Measurements from ENCODE around the gene MACROH2A2. TPM values are rescaled to one million over a fixed set of nuclear protein-coding genes. Genes with fewer than 3 reads are reported as not detected.
A peak's percentile ranks its signal among the peaks of the same experiment; 100 is the strongest.

Gene MACROH2A2
- total and polyA plus RNA-seq, 4 experiments from 2014 or later: 4.6 to 5.6 (median 5.1) TPM

- peaks cover 11 to 15% of the 10 kb centered on the region in 2 donors for H3K36me3 Mint-ChIP-seq
- H3K9me3 Mint-ChIP-seq: no peaks in the 10 kb centered on the region
- H3K9me3 ChIP-seq (ENCODE audit: control insufficient read depth in 1 of 2, low read length in 2 of 2): no peaks in the 10 kb centered on the region
- CTCF ChIA-PET (ENCODE audit: partially characterized antibody): interaction anchor here (0.7 to 2.1 kb wide), 3 partner anchors 9 to 19 kb away, joined by 3 to 9 read pairs (median 4); partner anchors contain the start of gene TYSND1
- H3K4me3 ChIP-seq (ENCODE audit: low read length in 2 of 2): no peak overlapping the region
- H3K4me1 Mint-ChIP-seq: peaks cover 7 to 23% (median 14%) of the 10 kb centered on the region in 4 donors
- no peaks in the 10 kb centered on the region for H3K27me3 ChIP-seq (ENCODE audit: insufficient read depth, low read length)
- POLR2A ChIA-PET (ENCODE audit: partially characterized antibody): interaction anchor here (0.7 to 2.2 kb wide), 2 partner anchors 9 to 33 kb away, joined by 3 to 10 read pairs; partner anchors contain the start of genes SAR1A and TYSND1
- no peaks in the 10 kb centered on the region for H3K27me3 Mint-ChIP-seq
- H3K27ac ChIP-seq (ENCODE audit: low read depth, low read length): no peak overlapping the region
- intact Hi-C loops (cut with micrococcal nuclease): no loop called here
- H3K36me3 ChIP-seq (ENCODE audit: insufficient read depth, low read length): peaks cover 7% of the 10 kb centered on the region
- H3K4me3 Mint-ChIP-seq: no peak overlapping the region
- H3K4me1 ChIP-seq (ENCODE audit: insufficient read depth, low read length): peaks cover 4% of the 10 kb centered on the region
- H3K27ac Mint-ChIP-seq: peak overlapping the region in 1 of 7 donors; percentile 69
- DNase-seq: no peak
Observed at GRCh38 chr10:70137135-70137534, 84.5 kb downstream of the MACROH2A2 start.

GRCh38 chr10:70137927-70138883, 85.6 kb downstream of the MACROH2A2 start:
- peaks cover 8 to 23% (median 16%) of the 10 kb centered on the region in 4 donors for H3K4me1 Mint-ChIP-seq
- no peaks in the 10 kb centered on the region for H3K27me3 Mint-ChIP-seq
- Histone ChIP-seq H3K4me1 (ENCODE audit: insufficient read depth, low read length) (peaks cover 3% of the 10 kb centered on the region), H3K27ac (ENCODE audit: low read depth, low read length) (no peak overlapping the region), H3K27me3 (ENCODE audit: insufficient read depth, low read length) (no peaks in the 10 kb centered on the region), H3K4me3 (ENCODE audit: low read length in 2 of 2) (no peak overlapping the region), H3K9me3 (ENCODE audit: control insufficient read depth in 1 of 2, low read length in 2 of 2) (no peaks in the 10 kb centered on the region), H3K36me3 (ENCODE audit: insufficient read depth, low read length) (peaks cover 7% of the 10 kb centered on the region)
- intact Hi-C loops (cut with micrococcal nuclease): no loop called here
- ChIA-PET POLR2A (ENCODE audit: partially characterized antibody) (no interaction called here), CTCF (ENCODE audit: partially characterized antibody) (interaction anchor here (0.7 to 3.4 kb wide), 4 partner anchors 8 to 53 kb away, joined by 3 to 16 read pairs (median 4); partner anchors contain the start of gene TYSND1)
- H3K4me3 Mint-ChIP-seq: no peak overlapping the region
- peaks cover 7 to 15% of the 10 kb centered on the region in 2 donors for H3K36me3 Mint-ChIP-seq
- H3K9me3 Mint-ChIP-seq: no peaks in the 10 kb centered on the region
- no peak for DNase-seq
- no peak overlapping the region for H3K27ac Mint-ChIP-seq

DNA sequence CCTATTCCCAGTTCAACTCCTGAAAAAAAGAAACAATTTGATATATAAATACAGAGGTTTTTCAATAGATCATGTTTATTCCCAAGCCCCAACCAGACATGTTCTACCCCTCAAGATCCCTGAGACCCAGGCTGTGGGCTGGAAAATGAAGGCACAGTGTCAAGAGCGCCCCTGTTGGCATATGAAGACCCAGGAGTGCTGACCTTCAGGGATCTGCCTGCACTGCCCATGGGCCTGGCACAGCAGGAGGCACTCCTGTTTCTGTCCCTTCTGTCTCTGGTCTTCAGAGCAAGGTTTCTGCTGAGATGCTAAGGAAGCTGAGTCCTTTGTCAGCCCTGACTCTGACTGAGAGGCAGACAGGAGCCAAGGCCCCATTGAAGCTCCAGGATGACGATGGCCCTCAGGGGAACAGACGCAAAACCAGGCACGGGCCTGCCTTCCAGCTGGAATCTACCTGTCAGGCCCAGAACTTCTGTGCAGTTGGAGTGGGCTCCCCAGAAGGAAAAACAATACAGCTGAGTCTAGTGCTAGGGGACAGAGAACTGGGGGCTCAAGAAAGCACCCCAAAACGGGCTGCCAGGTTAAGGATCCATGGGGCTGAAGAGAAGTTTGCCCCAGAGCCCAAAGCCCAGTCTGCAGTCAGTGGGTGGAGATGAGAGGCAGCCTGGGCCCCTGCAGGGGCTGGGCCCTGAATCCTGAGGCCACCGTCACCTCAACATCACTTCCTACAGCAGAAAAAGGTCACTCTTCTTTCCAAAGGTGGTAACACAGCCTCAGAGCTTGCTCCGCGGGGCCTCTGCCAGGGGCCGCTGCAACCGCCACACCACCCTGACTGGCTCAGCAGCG, 86.7 kb downstream of the MACROH2A2 start:
- Mint-ChIP-seq H3K27me3 (no peaks in the 10 kb centered on the region), H3K4me1 (peaks cover 12 to 32% (median 23%) of the 10 kb centered on the region in 4 donors), H3K27ac (peak overlapping the region in 1 of 7 donors; percentile 35), H3K4me3 (no peak overlapping the region), H3K36me3 (peaks cover 7 to 15% of the 10 kb centered on the region in 2 donors), H3K9me3 (no peaks in the 10 kb centered on the region)
- ChIA-PET POLR2A (ENCODE audit: partially characterized antibody) (no interaction called here), CTCF (ENCODE audit: partially characterized antibody) (interaction anchor here (0.9 to 3.4 kb wide), 3 partner anchors 20 to 54 kb away, joined by 3 to 16 read pairs (median 4); no protein-coding TSS in a partner anchor)
- Histone ChIP-seq H3K9me3 (ENCODE audit: control insufficient read depth in 1 of 2, low read length in 2 of 2) (no peaks in the 10 kb centered on the region), H3K4me1 (ENCODE audit: insufficient read depth, low read length) (peaks cover 15% of the 10 kb centered on the region), H3K36me3 (ENCODE audit: insufficient read depth, low read length) (peaks cover 7% of the 10 kb centered on the region), H3K27ac (ENCODE audit: low read depth, low read length) (no peak overlapping the region), H3K4me3 (ENCODE audit: low read length in 2 of 2) (no peak overlapping the region), H3K27me3 (ENCODE audit: insufficient read depth, low read length) (no peaks in the 10 kb centered on the region)
- intact Hi-C loops (cut with micrococcal nuclease): no loop called here
- no peak for DNase-seq

DNA sequence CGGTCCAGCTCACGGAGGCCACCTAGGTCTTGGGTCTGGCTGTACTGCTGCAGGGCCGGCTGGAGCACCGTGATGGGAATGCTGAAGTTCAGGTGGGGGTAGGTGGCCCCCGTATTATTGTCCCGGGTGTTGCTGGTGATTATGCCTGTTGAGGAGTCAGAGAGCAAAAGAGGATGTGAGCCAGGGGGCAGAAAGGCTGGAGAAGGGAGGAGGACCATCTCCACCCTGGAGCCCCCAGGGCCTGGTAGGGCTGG, 87.3 kb downstream of the MACROH2A2 start:
- H3K36me3 ChIP-seq (ENCODE audit: insufficient read depth, low read length): peaks cover 7% of the 10 kb centered on the region
- DNase-seq: no peak
- H3K4me1 ChIP-seq (ENCODE audit: insufficient read depth, low read length): peaks cover 20% of the 10 kb centered on the region
- intact Hi-C loops (cut with micrococcal nuclease): no loop called here
- CTCF ChIA-PET (ENCODE audit: partially characterized antibody): interaction anchor here (1.3 to 3.4 kb wide), 2 partner anchors 21 to 24 kb away, joined by 4 to 16 read pairs; no protein-coding TSS in a partner anchor
- H3K27me3 ChIP-seq (ENCODE audit: insufficient read depth, low read length): no peaks in the 10 kb centered on the region
- Mint-ChIP-seq H3K27me3 (no peaks in the 10 kb centered on the region), H3K36me3 (peaks cover 7 to 15% of the 10 kb centered on the region in 2 donors), H3K4me3 (no peak overlapping the region), H3K4me1 (peaks cover 15 to 38% (median 27%) of the 10 kb centered on the region in 4 donors), H3K27ac (peak overlapping the region in 1 of 7 donors; percentile 55), H3K9me3 (no peaks in the 10 kb centered on the region)
- POLR2A ChIA-PET (ENCODE audit: partially characterized antibody): no interaction called here
- H3K9me3 ChIP-seq (ENCODE audit: control insufficient read depth in 1 of 2, low read length in 2 of 2): no peaks in the 10 kb centered on the region
- H3K4me3 ChIP-seq (ENCODE audit: low read length in 2 of 2): no peak overlapping the region
- no peak overlapping the region for H3K27ac ChIP-seq (ENCODE audit: low read depth, low read length)

GRCh38 chr10:70140297-70140696, 87.7 kb downstream of the MACROH2A2 start:
- H3K36me3 Mint-ChIP-seq: peaks cover 7 to 15% of the 10 kb centered on the region in 2 donors
- no peak for DNase-seq
- peaks cover 15 to 41% (median 28%) of the 10 kb centered on the region in 4 donors for H3K4me1 Mint-ChIP-seq
- Histone ChIP-seq H3K4me3 (ENCODE audit: low read length in 2 of 2) (no peak overlapping the region), H3K27ac (ENCODE audit: low read depth, low read length) (no peak overlapping the region), H3K36me3 (ENCODE audit: insufficient read depth, low read length) (peaks cover 7% of the 10 kb centered on the region), H3K27me3 (ENCODE audit: insufficient read depth, low read length) (no peaks in the 10 kb centered on the region), H3K4me1 (ENCODE audit: insufficient read depth, low read length) (peaks cover 24% of the 10 kb centered on the region), H3K9me3 (ENCODE audit: control insufficient read depth in 1 of 2, low read length in 2 of 2) (no peaks in the 10 kb centered on the region)
- H3K27me3 Mint-ChIP-seq: no peaks in the 10 kb centered on the region
- H3K9me3 Mint-ChIP-seq: no peaks in the 10 kb centered on the region
- no peak overlapping the region for H3K4me3 Mint-ChIP-seq
- POLR2A ChIA-PET (ENCODE audit: partially characterized antibody): no interaction called here
- intact Hi-C loops (cut with micrococcal nuclease): no loop called here
- CTCF ChIA-PET (ENCODE audit: partially characterized antibody): interaction anchor here (1.3 to 3.4 kb wide), 2 partner anchors 21 to 24 kb away, joined by 4 to 16 read pairs; no protein-coding TSS in a partner anchor
- H3K27ac Mint-ChIP-seq: no peak overlapping the region

- no peak for DNase-seq
- Mint-ChIP-seq H3K27ac (peak overlapping the region in 2 of 7 donors; percentile 25 to 58), H3K36me3 (peaks cover 7 to 23% of the 10 kb centered on the region in 2 donors), H3K9me3 (no peaks in the 10 kb centered on the region), H3K4me1 (peaks cover 11 to 47% (median 29%) of the 10 kb centered on the region in 4 donors), H3K4me3 (no peak overlapping the region), H3K27me3 (no peaks in the 10 kb centered on the region)
- ChIA-PET CTCF (ENCODE audit: partially characterized antibody) (interaction anchor here (5.9 kb wide), 1 partner anchor 25 kb away, joined by 153 read pairs; no protein-coding TSS in a partner anchor), POLR2A (ENCODE audit: partially characterized antibody) (no interaction called here)
- peaks cover 33% of the 10 kb centered on the region for H3K4me1 ChIP-seq (ENCODE audit: insufficient read depth, low read length)
- intact Hi-C loops (cut with micrococcal nuclease): no loop called here
- no peaks in the 10 kb centered on the region for H3K9me3 ChIP-seq (ENCODE audit: control insufficient read depth in 1 of 2, low read length in 2 of 2)
- no peaks in the 10 kb centered on the region for H3K27me3 ChIP-seq (ENCODE audit: insufficient read depth, low read length)
- no peak overlapping the region for H3K27ac ChIP-seq (ENCODE audit: low read depth, low read length)
- H3K36me3 ChIP-seq (ENCODE audit: insufficient read depth, low read length): peaks cover 7% of the 10 kb centered on the region
- H3K4me3 ChIP-seq (ENCODE audit: low read length in 2 of 2): no peak overlapping the region
Observed at GRCh38 chr10:70142555-70142954, 89.9 kb downstream of the MACROH2A2 start.
